ENCODE data around the gene PROM2. TPM values are rescaled to one million over a fixed set of nuclear protein-coding genes. Genes with fewer than 3 reads are reported as not detected.

The PROM2 gene
- total and polyA plus RNA-seq, 10 of the 15 experiments (the other 5 are each of a cell fraction or from before 2014, with no cell fraction given) = 0.01 to 0.04 TPM; not detected in 8

- TF ChIP-seq, protein P1, sequence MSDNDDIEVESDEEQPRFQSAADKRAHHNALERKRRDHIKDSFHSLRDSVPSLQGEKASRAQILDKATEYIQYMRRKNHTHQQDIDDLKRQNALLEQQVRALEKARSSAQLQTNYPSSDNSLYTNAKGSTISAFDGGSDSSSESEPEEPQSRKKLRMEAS (IDR thresholded peaks at IDR 0.05; ENCODE audit: low read depth, low read length) = no peak
- TF ChIP-seq CEBPZ (IDR thresholded peaks at IDR 0.05; ENCODE audit: low read depth, low read length) (no peak), EGR1 (IDR thresholded peaks at IDR 0.05; ENCODE audit: borderline replicate concordance in 1 of 2, low read depth in 2 of 2, low read length in 2 of 2) (no peak), ZNF622 (IDR thresholded peaks at IDR 0.05) (no peak), NKRF (conservative IDR thresholded peaks at IDR 0.05) (no peak), POLR2AphosphoS2 (IDR thresholded peaks at IDR 0.05; ENCODE audit: low read depth, low read length) (no peak), ZNF24 (IDR thresholded peaks at IDR 0.05) (no peak)
Observed at GRCh38 chr2:95318431-95319220, 44.4 kb downstream of the PROM2 start (continued).
